ENCODE data around the gene ELL.

ELL gene

DNA sequence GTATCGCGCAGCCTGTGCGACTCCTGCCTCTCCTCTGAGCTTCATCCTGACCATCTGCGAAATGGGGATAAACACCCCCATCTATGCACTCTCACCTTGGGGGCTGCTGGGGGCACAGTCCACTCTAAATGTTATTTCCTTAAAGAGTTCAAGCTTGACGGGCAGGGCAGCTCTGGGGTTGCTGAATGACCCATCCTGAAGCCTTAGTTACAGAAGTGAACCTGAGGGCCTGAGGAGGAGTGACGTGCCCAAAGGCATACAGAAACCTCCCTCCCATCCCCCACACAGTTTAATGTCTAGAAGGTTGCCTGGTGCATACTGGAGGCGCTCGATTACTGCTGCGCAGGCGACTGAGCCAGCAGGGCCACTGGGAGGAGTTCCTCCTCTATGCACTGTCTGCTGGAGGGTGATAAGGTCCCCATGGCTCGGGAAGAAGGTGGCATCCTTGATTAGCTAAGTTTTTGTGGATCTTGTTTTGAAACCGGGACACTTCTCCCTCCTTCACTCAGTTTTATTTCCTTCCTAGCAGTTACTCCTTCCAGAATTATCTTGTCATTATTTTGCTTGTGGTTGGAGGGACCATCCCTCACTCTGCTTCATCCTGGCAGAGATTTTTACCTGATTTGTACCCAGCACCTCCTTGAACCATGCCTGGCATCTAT lies 22.1 kb upstream of the ELL start:
- TF ChIP-seq, protein P1, sequence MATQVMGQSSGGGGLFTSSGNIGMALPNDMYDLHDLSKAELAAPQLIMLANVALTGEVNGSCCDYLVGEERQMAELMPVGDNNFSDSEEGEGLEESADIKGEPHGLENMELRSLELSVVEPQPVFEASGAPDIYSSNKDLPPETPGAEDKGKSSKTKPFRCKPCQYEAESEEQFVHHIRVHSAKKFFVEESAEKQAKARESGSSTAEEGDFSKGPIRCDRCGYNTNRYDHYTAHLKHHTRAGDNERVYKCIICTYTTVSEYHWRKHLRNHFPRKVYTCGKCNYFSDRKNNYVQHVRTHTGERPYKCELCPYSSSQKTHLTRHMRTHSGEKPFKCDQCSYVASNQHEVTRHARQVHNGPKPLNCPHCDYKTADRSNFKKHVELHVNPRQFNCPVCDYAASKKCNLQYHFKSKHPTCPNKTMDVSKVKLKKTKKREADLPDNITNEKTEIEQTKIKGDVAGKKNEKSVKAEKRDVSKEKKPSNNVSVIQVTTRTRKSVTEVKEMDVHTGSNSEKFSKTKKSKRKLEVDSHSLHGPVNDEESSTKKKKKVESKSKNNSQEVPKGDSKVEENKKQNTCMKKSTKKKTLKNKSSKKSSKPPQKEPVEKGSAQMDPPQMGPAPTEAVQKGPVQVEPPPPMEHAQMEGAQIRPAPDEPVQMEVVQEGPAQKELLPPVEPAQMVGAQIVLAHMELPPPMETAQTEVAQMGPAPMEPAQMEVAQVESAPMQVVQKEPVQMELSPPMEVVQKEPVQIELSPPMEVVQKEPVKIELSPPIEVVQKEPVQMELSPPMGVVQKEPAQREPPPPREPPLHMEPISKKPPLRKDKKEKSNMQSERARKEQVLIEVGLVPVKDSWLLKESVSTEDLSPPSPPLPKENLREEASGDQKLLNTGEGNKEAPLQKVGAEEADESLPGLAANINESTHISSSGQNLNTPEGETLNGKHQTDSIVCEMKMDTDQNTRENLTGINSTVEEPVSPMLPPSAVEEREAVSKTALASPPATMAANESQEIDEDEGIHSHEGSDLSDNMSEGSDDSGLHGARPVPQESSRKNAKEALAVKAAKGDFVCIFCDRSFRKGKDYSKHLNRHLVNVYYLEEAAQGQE (IDR thresholded peaks at IDR 0.05; ENCODE audit: low read depth), result no peak
- TF ChIP-seq, protein P2, sequence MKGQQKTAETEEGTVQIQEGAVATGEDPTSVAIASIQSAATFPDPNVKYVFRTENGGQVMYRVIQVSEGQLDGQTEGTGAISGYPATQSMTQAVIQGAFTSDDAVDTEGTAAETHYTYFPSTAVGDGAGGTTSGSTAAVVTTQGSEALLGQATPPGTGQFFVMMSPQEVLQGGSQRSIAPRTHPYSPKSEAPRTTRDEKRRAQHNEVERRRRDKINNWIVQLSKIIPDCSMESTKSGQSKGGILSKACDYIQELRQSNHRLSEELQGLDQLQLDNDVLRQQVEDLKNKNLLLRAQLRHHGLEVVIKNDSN (IDR thresholded peaks at IDR 0.05), result no peak
- TF ChIP-seq RAD21 (IDR thresholded peaks at IDR 0.05; ENCODE audit: low read depth) (no peak), TEAD4 (IDR thresholded peaks at IDR 0.05) (no peak), TCF12 (IDR thresholded peaks at IDR 0.05; ENCODE audit: low read depth) (no peak), EGR1 (IDR thresholded peaks at IDR 0.05) (no peak), ZBTB7A (IDR thresholded peaks at IDR 0.05; ENCODE audit: low read depth) (peak; percentile 67; the same call in 1 of the 2 replicates)

DNA sequence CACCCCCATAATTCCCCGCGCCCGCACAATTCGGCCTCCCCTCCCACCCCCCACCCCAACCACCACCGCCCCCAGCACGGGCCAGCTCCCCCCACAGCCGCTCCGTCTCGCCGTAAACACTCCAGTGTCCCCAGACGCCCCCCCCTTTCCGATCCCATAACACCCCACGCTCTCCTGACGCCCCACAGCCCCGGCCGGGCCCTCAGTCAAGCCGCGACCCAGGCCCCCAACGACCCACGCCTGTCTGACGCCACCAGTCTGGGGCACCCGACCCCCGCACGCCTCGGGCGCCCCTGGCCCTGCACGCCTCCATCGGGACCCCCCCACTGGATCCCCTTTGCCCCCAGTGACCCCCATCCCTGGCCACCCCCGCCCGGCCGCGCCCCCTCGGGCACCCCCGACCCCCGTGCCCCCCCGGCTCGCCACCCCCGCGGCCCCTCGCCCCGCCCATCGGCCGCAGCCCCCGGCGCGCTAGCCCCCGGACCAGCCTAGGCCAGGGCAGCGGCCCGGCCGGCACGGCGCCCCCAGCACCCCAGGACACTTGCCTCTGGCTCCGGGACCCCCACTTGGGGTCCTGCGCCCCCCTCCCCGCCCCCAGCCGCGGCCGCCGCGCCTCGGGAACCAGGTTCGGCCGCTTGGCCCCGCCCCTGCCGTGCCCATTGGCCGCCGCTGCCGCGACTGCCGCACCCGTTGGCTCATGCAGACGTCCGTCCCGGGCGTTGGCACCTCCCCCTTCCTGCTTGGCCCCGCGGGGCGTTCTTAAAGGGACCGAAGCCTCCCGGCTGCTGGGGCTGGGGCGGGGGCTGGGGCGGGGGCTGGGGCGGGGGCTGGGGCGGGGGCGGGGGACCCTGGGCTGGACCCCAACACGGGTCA lies 21.3 kb upstream of the ELL start, which contains the start of gene FKBP8:
TSS of gene FKBP8 (minus strand) at position 633 of the 873 bp plus-strand sequence. CDS start 1,603 bp downstream, outside the sequence.
- TF ChIP-seq TCF12 (IDR thresholded peaks at IDR 0.05; ENCODE audit: low read depth) (no peak; the same call in 1 of the 2 replicates), TEAD4 (IDR thresholded peaks at IDR 0.05) (no peak), TAF1 (IDR thresholded peaks at IDR 0.05; ENCODE audit: low read depth) (0 out of 2 replicates have a peak, but pooled peaks have one; percentile 22), ZBTB7A (IDR thresholded peaks at IDR 0.05; ENCODE audit: low read depth) (peak; percentile 98)

DNA sequence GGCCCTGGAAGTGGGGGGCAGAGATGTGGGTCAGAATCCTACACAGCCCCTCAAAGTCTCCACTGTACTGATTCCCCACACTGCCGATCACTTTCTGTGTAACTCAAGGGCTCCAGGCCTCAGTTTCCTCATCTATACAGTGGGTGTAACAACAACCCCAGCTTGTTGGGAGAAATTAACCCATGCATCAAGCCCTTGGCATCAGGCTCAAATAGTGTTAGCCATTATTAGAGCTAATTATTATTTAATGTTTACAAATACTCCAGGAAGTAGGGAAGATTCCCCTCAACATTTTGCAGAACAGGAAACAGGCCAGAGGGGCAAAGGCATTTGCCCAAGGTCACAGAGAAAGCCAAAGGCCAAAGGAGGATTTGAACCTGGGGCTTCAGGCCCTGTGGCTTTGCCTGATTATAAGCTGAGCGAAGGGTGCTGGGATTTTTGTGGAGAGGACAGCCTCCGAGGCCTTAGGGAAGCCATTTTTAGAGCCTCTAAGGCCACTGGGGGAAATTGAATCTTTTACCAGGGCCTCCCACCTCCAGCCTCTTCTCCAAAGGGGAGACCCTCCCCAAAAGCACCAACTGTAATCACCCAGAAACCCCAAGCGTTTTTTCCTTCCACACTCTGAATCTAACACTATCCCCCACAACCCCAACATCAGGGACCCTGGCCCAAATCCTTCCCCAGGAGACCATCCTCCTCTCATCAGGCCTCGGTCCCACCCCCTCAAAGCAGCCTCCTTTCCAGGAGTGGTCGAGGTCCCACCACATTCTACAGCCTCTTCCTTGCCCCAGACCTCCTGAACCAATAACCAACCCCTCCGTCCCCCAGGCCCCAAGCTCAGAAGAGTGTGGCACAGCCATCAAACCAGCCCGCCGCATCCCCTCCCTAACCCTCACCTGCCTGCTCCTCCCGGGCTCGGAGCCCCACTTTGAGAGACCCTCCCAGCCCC lies 20.4 kb upstream of the ELL start:
- TF ChIP-seq NFIC (IDR thresholded peaks at IDR 0.05) (no peak), EGR1 (IDR thresholded peaks at IDR 0.05) (no peak), TEAD4 (IDR thresholded peaks at IDR 0.05) (no peak), CEBPB (IDR thresholded peaks at IDR 0.05) (no peak), EP300 (IDR thresholded peaks at IDR 0.05; ENCODE audit: borderline replicate concordance) (no peak), YY1 (IDR thresholded peaks at IDR 0.05; ENCODE audit: low read depth) (no peak)
- TF ChIP-seq, protein P3, sequence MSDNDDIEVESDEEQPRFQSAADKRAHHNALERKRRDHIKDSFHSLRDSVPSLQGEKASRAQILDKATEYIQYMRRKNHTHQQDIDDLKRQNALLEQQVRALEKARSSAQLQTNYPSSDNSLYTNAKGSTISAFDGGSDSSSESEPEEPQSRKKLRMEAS (IDR thresholded peaks at IDR 0.05), result no peak
- TF ChIP-seq, protein P1 (IDR thresholded peaks at IDR 0.05; ENCODE audit: low read depth), result no peak
- TF ChIP-seq, protein P2 (IDR thresholded peaks at IDR 0.05), result no peak

DNA sequence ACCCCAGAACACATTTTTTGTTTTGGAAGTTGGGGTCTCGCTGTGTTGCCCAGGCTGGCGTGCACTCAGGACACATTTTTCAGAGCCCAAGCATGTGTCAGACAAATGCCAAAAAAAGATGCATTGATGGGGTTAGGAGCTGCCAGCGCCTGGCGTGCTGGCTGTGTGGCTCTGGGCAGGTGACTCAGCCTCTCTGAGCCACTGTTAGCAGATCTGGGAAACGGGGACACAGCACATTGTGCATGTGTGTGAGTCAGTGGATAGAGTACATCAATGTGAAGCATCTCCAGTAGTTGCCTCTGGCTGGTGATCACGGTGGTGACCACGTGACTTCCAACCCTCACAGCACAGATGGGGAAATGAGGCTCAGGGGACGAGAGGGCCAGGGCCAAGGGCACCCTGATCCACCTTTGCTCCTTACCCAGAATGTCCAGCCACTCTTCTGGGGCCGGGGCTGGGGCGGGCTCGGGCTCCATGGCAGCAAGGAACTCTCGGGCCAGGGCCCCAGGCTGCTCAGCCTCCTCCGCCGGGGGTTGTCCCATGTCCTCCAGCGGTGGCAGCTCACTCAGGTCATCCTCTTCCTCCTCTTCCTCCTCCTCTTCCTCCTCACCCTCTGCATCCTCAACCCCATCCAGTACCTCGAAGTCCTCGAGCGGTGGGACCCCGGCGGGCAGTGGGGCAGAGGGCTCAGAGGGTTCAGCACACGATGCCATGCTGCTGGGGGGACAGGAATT lies 19.6 kb upstream of the ELL start:
- TF ChIP-seq CEBPB (IDR thresholded peaks at IDR 0.05), result no peak
- no peak for TF ChIP-seq TAF1 (IDR thresholded peaks at IDR 0.05; ENCODE audit: low read depth)
- no peak for TF ChIP-seq CREB1 (IDR thresholded peaks at IDR 0.05; ENCODE audit: low read depth)
- TF ChIP-seq, protein P1 (IDR thresholded peaks at IDR 0.05; ENCODE audit: low read depth), result no peak
- no peak for TF ChIP-seq YY1 (IDR thresholded peaks at IDR 0.05; ENCODE audit: low read depth)
- TF ChIP-seq TCF12 (IDR thresholded peaks at IDR 0.05; ENCODE audit: low read depth), result no peak
- TF ChIP-seq EP300 (IDR thresholded peaks at IDR 0.05; ENCODE audit: borderline replicate concordance), result no peak
- no peak for TF ChIP-seq RAD21 (IDR thresholded peaks at IDR 0.05; ENCODE audit: low read depth)
- TF ChIP-seq NFIC (IDR thresholded peaks at IDR 0.05), result no peak
- TF ChIP-seq, protein P2 (IDR thresholded peaks at IDR 0.05), result no peak

Data from Ishikawa (cell line).